ENCODE results near the gene CIAPIN1.

DNA sequence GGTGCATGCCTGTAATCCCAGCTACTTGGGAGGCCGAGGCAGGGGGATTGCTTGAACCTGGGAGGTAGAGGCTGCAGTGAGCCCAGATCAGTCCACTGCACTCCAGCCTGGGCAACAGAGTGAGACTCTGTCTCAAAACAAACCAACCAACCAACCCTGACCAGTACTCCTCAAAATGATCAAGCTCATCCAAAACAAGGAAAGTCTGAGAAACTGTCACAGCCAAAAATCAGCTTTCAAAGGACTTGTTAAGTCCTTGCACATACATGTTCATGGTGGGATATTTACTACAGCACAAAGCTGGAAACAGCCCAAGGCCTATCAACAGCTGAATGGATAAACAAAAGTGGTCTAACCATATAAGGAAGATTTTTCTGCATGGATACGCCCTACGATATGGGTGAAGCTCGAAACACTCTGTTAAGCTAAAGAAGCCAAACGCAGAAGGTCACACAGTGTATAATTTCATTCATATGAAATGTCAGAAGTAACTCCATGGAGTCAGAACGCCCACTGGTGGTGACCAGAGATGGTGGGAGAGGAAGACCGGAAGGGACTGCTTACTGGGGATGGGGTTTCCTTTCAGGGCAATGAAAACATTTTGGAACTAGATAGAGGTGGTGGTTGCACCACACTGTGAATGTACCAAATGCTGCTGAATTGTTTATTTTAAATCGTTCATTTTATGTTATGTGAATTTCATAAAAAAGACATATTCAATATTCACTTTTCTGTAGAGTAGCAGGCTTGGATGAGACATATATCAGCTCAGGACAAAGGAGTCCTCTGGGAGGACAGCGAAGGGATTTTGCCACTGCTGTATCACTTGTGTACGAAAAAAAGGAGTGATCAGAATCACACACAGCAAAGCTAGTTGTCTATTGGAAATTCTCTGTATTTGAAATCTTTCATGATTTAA, 24.9 kb downstream of the CIAPIN1 start:
- no peak for TF ChIP-seq ZNF274 (IDR thresholded peaks at IDR 0.05; ENCODE audit: low read depth, low read length)
- no peak for TF ChIP-seq YY1 (IDR thresholded peaks at IDR 0.05; ENCODE audit: insufficient read depth, insufficient read length)
